Lower leg skin (tissue), 3 donors: ENCODE results near the gene AGPS.
"Not testable (repeated sequence)": the region's sequence is repeated elsewhere in the genome, so short reads cannot be mapped to it uniquely, and the experiment has no call there.

Experiments
- CTCF ChIP-seq, 3 donors: fragments of 450-650 bp; IDR thresholded peaks; one replicate each; pipeline ENCODE4 v1.5.1; 2016; ENCODE audit warnings: antibody characterized with exemption in 3 of 3, mild to moderate bottlenecking in 3 of 3, moderate library complexity in 2 of 3
- POLR2A ChIP-seq, 2 donors: fragments of 450-650 bp; IDR thresholded peaks; one replicate each; pipeline ENCODE4 v1.6.1; 2016 to 2017; ENCODE audit warnings: antibody characterized with exemption in 2 of 2, mild to moderate bottlenecking in 1 of 2, moderate library complexity in 1 of 2

GRCh38 chr2:177431111-177431725 is 38.6 kb downstream of the AGPS start:
- TF ChIP-seq POLR2A, CTCF (IDR thresholded peaks at IDR 0.05): not testable (repeated sequence)
